ENCODE measurements around the gene GALNT11. TPM values are rescaled to one million over a fixed set of nuclear protein-coding genes. Genes with fewer than 3 reads are reported as not detected.

GALNT11 gene
- total RNA-seq (10 to 100 TPM; 13.5 to 28.8 (median 23.9) TPM), polyA plus RNA-seq (10 to 100 TPM; 10.6 to 20.3 TPM)
- long read RNA-seq, donor 1, transcript GALNT11-205 (12 exons, 2,727 nt): major isoform, 15 of 31 reads
- long read RNA-seq, donor 1, partial matches to known transcripts: 5 of 31 reads
- long read RNA-seq, donor 1, other reads (novel, unspliced or antisense): 11 of 31 reads
- long read RNA-seq, donor 2, transcript GALNT11-205 (12 exons, 2,727 nt): major isoform, 45 of 77 reads
- long read RNA-seq, donor 2, partial matches to known transcripts: 10 of 77 reads
- long read RNA-seq, donor 2, other reads (novel, unspliced or antisense): 21 of 77 reads
- long read RNA-seq, donor 3, transcript GALNT11-205 (12 exons, 2,727 nt): major isoform, 23 of 34 reads
- long read RNA-seq, donor 3, partial matches to known transcripts: 2 of 34 reads
- long read RNA-seq, donor 3, other reads (novel, unspliced or antisense): 9 of 34 reads

DNA sequence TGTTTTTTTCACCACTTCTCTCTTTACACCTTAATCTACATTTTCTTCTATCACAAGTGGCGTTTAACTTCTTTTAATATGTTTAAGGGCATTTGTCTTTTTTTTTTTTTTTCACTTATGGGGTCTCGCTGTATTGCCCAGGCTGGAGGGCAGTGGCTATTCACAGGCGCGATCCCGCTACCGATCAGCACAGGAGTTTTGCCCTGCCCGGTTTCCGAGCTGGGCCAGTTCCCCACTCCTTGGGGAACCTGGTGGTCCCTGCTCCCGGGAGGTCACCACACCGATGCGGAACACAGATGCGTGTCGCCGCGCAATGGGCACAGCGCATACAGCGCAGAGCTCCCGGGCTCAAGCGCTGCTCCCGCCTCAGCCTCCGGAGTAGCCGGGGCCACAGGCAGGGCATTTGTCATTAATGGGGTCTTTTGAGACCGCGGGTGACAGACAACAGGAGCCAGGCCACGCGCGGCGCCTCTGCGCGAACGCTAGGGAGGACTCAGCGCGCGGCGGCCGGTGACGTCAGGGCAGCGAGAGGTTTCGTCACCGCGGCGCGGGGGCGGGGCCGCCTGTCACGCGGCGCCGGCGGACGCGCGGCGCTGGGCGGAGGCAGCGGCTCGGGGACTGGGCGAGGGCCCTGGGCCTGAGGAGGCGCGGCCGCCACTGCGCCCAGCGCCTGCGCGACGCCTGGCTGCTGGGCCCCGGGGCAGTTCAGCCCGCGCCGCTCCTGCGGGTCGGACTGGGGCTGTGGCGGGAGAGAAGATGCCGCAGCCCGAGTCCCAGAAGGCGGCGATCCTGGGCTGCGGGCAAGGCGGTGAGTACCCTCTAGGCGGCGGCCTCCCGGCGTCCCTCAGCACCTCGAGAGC is at the start of gene GALNT11:
Gene GALNT11, plus strand, starts transcription at position 598 of the 860 bp plus-strand sequence. CDS start 68,554 bp downstream, outside the sequence.
- TF ChIP-seq, protein P1, sequence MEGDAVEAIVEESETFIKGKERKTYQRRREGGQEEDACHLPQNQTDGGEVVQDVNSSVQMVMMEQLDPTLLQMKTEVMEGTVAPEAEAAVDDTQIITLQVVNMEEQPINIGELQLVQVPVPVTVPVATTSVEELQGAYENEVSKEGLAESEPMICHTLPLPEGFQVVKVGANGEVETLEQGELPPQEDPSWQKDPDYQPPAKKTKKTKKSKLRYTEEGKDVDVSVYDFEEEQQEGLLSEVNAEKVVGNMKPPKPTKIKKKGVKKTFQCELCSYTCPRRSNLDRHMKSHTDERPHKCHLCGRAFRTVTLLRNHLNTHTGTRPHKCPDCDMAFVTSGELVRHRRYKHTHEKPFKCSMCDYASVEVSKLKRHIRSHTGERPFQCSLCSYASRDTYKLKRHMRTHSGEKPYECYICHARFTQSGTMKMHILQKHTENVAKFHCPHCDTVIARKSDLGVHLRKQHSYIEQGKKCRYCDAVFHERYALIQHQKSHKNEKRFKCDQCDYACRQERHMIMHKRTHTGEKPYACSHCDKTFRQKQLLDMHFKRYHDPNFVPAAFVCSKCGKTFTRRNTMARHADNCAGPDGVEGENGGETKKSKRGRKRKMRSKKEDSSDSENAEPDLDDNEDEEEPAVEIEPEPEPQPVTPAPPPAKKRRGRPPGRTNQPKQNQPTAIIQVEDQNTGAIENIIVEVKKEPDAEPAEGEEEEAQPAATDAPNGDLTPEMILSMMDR (IDR thresholded peaks at IDR 0.05): peak in 9 of 12 donors; percentile 13 to 59 (median 30)
- peak in 1 of 2 donors; percentile 70 for TF ChIP-seq POLR2A (IDR thresholded peaks at IDR 0.05)
- Histone ChIP-seq H3K27me3 (no peaks in the 10 kb centered on the region), H3K36me3 (peaks cover 0 to 15% (median 0%) of the 10 kb centered on the region in 9 donors), H3K27ac (peak within 1 kb of the TSS in 11 of 12 donors; percentile 66 to 91 (median 84)), H3K9me3 (no peaks in the 10 kb centered on the region), H3K4me1 (peaks cover 5 to 20% (median 10%) of the 10 kb centered on the region in 12 donors), H3K4me3 (peak within 1 kb of the TSS; percentile 48 to 98 (median 84))
- intact Hi-C loops (cut with DNase I): no loop called here
- DNase-seq: peak; percentile 87 to 94 (median 90)
- WGBS, 4 donors: 4 to 7% (median 5%) methylated on average over 57 to 84 of the region's 84 CpGs
- peak; percentile 85 to 100 (median 98) for ATAC-seq

DNA sequence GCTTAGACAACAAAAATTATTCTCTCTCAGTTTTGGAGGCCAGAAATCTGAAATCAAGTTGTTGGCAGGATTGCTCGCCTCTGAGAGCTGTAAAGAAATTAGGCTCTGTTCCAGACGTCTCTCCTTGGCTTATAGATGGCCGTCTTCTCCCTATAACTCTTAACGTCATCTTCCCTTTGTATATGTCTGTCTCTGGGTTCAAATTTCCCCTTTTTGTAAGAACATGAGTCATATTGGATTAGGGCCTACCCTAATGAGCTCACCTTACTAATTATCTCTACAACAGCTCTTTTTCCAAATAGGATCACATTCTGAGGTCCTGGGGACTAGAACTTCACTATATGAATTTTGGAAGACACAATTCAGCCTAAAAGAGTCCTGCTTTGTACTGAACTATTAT is 46.9 kb upstream of the GALNT11 start:
- no peak for TF ChIP-seq POLR2A (IDR thresholded peaks at IDR 0.05)
- TF ChIP-seq, protein P1 (IDR thresholded peaks at IDR 0.05): no peak
- intact Hi-C loops (cut with DNase I): no loop called here
- Histone ChIP-seq H3K27ac (no peak overlapping the region), H3K4me1 (no peaks in the 10 kb centered on the region), H3K36me3 (no peaks in the 10 kb centered on the region), H3K27me3 (no peaks in the 10 kb centered on the region), H3K9me3 (no peaks in the 10 kb centered on the region), H3K4me3 (no peak overlapping the region)
- no peak for ATAC-seq
- 70 to 82% (median 79%) methylated on average over 4 of the region's 4 CpGs for WGBS, 4 donors
- DNase-seq: no peak

DNA sequence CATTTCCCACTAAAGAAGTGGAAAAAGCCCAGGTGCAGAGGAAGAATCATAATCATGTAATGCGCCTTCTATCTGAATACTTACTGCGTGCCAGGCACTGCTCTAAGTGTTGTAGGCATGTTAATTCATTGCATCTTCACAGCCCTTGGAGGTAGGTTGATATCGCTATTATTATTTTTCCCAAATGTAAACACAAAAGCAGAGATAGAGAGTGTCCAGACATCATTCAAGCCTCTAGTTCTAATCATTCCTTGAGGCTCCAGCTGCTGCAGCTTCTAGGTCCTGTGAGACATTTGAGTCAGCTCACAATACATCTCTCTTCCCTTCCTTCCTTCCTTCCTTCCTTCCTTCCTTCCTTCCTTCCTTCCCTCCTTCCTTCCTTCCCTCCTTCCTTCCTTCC is 44.3 kb upstream of the GALNT11 start:
- no peak for TF ChIP-seq POLR2A (IDR thresholded peaks at IDR 0.05)
- TF ChIP-seq, protein P1 (IDR thresholded peaks at IDR 0.05): no peak
- Histone ChIP-seq H3K4me3 (no peak overlapping the region), H3K36me3 (no peaks in the 10 kb centered on the region), H3K4me1 (no peaks in the 10 kb centered on the region), H3K27ac (no peak overlapping the region), H3K27me3 (no peaks in the 10 kb centered on the region), H3K9me3 (no peaks in the 10 kb centered on the region)
- ATAC-seq (no peak), DNase-seq (no peak)
- 67 to 79% (median 77%) methylated on average over 3 of the region's 3 CpGs for WGBS, 4 donors
- intact Hi-C loops (cut with DNase I): no loop called here

DNA sequence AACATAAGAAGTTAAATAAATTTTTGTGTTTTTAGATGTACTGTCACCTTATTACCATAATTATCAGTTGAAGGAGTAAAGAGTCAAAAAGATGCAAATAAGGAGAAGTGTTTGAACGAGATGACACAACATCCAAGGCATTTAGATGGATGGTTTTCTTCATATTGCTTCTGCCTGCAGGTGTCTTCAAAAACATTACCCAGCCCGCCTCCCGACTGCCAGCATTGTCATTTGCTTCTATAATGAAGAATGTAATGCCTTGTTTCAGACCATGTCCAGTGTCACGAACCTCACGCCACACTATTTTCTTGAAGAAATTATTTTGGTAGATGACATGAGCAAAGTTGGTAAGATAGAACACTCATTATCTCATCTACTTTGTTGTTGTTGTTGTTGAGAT is 42.7 kb upstream of the GALNT11 start:
- Histone ChIP-seq H3K27me3 (no peaks in the 10 kb centered on the region), H3K27ac (no peak overlapping the region), H3K4me1 (peaks cover 0 to 5% (median 0%) of the 10 kb centered on the region in 12 donors), H3K36me3 (no peaks in the 10 kb centered on the region), H3K9me3 (no peaks in the 10 kb centered on the region), H3K4me3 (no peak overlapping the region)
- no peak for TF ChIP-seq POLR2A (IDR thresholded peaks at IDR 0.05)
- TF ChIP-seq, protein P1 (IDR thresholded peaks at IDR 0.05): no peak
- 72 to 82% (median 78%) methylated on average over 5 of the region's 5 CpGs for WGBS, 4 donors
- intact Hi-C loops (cut with DNase I): no loop called here
- DNase-seq (no peak), ATAC-seq (no peak)

Measured in heart left ventricle (tissue), 16 donors.